Posterior cingulate gyrus (tissue), 11 donors: Measurements from ENCODE around the gene LEMD3.

Experiments
- DNase-seq, 10 donors: peaks; one replicate each; pipeline versions ENCODE4 v3.0.0 to v3.0.0-alpha.2; 2020 to 2021; ENCODE audit warnings: mixed read lengths in 3 of 10
- intact Hi-C: fragments of 100-400 bp; cut with DNase I; formaldehyde crosslinking; loops from one replicate; pipeline ENCODE4 v1.15.1; 2023

Gene LEMD3

DNA sequence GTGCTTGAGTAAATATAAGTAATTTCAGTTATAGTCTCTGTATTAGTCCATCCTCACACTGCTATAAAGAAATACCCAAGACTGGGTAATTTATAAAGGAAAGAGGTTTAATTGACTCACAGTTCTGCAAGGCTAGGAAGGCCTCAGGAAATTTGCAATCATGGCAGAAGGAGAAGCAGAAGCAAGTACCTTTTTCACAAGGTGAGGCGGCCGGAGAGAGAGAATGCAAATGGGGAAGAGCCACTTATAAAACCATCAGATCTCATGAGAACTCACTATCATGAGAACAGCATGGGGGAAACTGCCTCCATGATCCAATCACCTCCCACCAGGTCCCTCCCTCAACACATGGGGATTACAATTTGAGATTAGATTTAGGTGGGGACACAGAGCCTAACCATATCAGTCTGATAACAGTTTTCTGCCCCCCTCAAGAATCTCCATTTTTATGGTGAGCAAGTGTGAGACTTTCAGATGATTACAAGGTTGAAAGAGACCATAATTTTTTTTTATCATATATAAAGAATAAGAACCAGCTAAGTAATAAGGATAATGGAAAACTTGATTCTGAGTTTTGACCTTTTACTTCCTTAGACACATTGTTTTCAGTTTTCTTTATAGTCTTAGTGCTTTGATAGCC, 35.6 kb downstream of the LEMD3 start:
- intact Hi-C loops = no loop called here

DNA sequence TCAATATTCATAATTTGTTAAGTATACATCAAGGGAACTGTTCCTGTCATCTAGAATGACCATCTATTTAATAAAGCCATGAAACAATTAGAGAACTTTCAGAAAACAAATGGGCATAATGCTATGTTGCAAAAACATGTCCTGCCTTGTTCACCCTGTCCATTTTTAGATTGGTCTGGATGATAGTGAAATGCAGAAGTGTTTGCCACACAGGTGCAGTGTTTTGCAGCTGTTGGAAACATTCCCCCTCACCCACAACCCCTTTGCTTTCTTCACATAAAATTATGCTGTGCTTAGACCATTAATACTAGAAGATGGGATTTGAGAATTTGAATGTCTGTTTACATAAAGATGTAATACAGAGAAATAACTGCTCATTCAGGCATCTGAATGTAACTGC, 36.5 kb downstream of the LEMD3 start:
- intact Hi-C loops = no loop called here
- DNase-seq = no peak

More for the DNA sequence above, 35.6 kb downstream of the LEMD3 start:
- DNase-seq = no peak

DNA sequence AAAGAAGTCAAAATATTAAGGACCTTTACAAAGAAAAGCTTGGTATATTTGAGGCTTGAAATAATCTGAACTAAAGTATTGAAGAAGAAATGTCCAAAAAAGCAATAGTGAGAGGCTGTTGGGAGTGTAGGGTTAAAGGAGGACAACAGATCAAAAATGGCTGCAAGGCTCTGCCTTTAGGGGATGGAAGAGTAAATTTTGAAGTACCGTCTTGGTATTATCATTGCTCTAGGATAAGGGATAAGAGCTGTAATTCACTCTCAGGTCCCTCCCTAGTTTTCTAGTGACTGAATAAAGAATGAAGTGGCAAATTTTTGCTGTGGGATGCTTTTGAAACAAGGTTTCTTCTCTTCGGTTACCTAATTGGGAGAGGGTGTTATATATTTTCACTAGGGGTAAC, 38.7 kb downstream of the LEMD3 start:
- DNase-seq = no peak
- intact Hi-C loops = no loop called here

DNA sequence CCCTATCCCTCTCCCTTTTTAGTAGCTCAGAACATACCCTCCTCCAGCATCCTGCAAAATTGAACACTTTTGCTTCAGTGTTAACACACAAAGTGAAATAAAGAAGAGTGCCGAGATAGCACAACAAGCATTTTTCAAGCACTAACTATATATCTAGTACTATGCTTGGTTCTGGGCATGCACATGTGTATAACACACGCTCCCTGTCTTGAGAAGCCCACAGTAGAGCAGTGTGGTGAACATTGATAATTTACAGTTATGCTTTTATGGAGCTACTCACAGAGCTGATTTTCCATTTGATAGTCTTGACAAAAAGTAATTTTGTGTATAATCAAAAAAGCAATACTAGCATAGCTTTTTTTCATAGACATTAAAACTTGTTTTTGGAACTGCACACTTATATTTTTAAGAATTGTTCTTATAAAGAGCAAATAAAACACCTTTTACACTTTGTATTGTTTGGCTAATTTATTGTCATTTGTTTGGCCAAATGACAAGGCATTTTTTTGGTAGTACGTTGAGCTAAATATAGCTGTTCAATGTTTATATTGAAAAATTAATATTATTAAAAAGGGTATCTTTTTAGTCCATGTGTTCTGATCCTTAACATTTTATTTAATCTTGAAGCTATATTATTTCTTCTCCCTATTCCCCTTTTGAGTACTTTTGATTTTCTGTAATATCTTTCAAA, 39.7 kb downstream of the LEMD3 start:
- no peak for DNase-seq
- intact Hi-C loops = no loop called here

DNA sequence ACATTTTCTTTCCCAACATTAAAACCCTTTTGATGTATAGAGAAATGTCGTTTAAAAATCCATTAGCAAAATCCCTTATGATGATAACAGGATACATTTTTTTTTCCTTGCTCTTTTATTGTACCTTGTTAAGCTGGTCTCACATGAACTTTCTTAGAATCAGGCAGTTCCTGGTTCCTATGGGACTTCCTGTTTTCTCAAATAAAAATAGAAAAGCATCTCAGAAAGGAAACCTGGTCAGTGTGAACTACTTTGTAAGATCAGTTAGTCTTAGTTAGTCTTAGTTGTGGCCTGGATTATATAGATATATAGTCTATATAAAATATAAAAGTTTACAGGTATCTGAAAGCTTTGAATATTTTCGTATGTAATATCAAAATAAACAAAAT, 40.3 kb downstream of the LEMD3 start:
- DNase-seq = no peak
- intact Hi-C loops = no loop called here

DNA sequence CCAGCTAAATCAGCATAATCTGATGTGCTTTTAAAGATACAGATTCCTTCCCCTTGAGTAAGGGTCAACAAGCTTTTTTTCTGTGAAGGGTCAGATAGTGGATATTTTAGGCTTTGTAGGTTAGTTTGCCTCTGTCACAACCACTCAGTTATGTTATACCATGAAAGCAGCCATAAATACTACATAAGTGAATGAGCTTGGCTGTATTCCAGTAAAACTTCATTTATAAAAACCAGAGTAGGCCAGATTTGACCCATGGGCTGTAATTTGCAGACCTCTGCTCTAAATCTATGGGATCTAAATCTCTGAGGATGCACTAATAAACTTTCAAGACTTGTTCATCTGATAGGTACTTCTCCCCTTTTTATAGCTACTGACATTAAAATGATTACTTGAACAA, 47.7 kb downstream of the LEMD3 start:
- DNase-seq = no peak
- intact Hi-C loops = no loop called here

DNA sequence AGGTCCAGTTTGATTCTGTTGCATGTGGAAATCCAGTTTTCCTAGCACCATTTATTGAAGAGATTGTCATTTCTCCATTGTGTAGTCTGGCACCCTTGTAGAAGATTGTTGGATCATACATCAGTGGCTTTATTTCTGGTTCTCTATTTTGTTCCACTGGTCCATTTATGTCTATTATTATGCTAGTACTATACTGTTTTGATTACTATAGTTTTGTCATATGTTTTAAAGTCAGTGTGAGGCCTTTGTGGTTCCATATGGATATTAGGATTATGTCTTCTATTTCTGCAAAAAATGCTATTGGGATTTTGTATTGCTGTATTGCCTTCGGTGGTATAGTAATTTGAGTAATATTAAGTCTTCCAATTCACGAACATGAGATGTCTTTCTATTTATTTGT, 51.4 kb downstream of the LEMD3 start:
- intact Hi-C loops = no loop called here
- DNase-seq = no peak

DNA sequence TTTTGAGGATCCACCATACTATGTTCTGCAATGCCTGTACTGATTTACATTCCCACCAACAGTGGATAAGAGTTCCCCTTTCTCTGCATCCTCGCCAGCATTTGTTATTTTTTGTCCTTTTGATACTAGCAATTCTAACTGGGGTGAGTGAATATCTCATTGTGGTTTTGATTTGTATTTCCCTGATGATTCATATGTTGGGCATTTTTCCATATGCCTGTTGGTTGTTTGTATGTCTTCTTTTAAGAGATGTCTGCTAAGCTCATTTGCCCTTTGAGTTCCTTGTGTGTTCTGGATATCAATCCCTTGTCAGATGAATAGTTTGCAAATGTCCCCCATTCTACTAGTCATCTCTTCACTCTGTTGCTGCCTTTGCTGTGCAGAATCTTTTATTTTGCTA, 60.1 kb downstream of the LEMD3 start:
- no peak for DNase-seq
- intact Hi-C loops = no loop called here

DNA sequence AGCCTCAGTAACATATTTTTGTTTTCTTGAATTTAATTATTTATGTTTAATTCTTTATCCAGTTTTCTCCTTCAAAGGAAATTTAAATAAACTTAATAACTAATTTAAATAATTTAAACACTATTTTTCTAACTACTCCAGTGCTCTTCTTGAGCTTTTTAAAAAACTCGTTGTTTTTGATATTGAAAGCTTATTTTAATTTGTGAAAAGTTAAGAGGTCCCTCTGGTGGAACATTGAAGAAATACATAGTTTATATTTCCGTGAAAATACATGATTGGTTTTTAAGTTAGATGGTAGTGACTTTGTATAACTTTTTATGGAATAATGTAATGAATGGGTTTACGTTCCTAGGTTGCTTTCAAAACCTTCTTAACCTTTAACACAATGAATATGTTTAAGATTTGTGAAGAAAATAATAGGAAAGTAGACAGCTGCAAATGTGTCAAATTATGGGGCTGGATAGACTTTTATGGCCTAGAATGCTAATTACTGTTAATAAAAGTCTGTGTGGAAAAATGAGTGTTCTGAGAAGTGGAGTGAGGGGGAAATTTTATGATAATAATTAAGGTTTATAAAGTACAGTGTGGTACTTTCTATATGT, 63.2 kb downstream of the LEMD3 start:
- no peak for DNase-seq
- intact Hi-C loops = loop anchor here (5.0 kb wide), 1 partner anchor 340 kb away; no protein-coding TSS in a partner anchor

DNA sequence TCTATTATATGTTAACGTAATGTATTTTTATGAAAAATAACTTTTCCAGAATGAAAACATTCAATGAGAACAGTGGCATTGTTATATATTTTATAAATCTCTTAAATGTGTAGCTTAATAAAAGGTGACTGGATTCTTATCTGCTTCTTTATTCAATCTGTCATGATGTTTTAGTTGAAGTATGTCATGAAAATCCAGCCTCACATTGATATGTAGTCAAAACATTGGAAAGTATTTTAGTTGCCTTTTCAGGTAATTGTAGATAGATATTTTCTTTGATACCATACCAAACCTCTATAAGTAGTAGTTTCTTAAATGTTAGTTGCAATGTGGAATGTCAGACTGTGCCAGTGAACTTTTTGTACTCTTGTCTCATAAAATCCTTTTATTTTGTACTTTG, 67.8 kb downstream of the LEMD3 start:
- no peak for DNase-seq
- intact Hi-C loops = no loop called here

DNA sequence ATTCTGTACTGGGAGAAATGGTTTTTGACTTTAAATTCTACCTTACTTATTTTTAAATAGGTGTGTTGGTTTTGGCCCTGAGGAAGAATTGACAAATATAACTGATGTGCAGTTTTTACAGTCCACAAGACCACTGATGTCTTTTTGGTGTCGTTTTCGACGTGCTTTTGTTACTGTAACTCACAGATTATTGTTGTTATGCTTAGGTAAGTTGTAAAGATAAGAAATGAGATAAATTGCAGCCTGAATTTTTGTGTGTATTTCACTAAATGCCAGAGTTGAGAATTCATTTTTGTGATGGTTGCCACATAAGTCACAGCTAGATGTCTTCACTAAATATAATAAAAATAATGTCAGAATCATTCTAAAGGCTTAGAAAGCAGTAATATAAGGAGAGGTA, 69.2 kb downstream of the LEMD3 start:
- intact Hi-C loops = no loop called here
- no peak for DNase-seq

DNA sequence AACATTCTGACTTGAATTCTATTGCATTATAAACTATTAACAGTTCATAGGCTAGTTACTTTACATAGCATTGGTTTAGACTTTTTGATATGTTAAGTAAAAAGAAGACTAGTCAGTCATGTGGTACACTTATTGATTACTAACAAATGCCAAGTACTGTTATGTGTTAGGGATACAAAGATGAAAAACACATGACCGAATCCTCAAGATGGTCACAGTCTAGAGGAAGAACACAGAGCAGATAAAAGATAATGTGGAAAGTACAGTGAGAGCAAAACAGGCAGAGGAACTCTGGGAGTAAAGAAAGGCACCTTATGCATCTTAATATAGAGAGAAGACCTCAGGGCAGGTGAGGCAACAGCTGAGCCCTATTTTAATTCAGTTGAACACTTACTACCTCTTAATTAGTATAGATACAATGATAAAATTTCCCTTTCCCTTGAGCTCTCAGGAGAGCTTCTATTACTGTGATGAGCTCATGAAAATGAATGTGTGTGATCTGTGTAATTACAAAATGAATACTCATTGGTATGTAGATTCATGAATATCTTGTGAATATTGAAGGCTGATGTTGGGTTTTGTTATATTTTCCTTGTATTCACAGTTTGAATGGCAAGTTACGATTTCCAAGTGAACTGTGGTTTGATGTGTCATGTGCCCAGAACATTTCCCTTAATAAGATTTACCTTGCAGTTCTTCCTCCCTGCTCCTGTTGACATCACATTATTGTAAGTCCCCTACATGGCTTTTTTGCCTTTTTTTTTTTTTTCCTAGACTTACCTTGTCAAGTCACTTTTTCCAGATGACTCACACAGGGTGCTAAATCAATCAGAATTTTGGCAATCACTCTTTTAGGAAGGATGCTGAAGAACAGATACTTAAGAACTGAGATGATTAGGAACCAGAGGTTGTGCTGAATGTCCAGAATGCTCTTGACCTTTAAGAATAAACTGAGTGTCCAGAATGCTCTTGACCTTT, 79.6 kb downstream of the LEMD3 start:
- DNase-seq = no peak
- intact Hi-C loops = no loop called here

DNA sequence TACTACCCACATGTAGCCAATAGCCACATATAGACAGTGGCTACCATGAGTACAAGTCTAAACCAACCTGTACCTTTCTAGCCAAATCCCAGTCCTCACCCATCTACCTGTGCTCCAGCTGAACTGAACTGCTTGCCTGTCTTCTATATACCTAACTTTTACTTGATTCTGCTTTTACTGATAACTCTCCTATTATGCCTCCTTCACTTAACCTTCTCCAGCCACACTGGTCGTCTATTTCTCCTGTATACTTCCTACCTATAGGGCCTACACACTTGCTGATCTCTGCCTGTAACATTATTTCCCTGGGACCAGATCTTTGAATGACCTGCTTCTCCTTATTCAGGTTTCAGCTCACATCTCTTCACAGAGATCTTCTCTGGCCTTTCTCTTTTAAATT, 83.1 kb downstream of the LEMD3 start:
- intact Hi-C loops = no loop called here
- DNase-seq = no peak

DNA sequence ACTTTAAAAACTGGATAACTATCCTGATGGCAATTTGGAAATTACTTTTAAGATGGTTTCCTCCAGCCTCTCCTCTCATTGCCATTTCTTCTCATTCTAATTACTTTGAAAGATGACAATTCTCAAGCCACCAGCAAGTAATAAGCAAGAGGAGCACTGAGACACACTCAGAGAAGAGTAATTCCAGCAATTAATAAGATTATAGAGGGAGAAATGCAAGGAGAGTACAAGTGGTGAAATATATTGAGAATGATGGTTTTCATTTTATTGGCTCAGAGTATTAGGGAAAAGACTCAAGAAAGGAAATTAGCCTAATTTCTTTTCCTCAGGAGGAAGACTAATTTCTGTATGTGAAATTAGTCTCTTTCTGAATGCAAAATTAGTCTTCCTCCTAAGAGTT, 88.6 kb downstream of the LEMD3 start:
- intact Hi-C loops = no loop called here
- no peak for DNase-seq

DNA sequence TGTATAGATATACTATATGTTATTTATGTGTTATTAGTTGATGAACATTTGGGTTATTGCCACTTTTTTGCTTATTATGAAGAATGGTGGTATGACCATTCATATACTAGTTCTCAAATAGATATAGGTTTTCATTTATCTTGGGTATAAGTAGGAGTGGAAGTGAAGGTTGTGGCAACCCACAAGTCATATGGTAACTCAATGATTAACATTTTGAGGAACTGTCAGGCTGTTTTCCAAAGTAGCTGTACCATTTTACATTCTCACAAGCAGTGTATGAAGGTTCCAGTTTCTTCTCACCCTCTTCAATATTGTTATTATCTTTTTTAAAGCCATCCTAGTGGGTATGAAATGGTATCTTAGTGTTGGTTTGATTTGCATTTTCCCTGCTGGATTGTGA, 90.1 kb downstream of the LEMD3 start:
- intact Hi-C loops = no loop called here
- DNase-seq = no peak

DNA sequence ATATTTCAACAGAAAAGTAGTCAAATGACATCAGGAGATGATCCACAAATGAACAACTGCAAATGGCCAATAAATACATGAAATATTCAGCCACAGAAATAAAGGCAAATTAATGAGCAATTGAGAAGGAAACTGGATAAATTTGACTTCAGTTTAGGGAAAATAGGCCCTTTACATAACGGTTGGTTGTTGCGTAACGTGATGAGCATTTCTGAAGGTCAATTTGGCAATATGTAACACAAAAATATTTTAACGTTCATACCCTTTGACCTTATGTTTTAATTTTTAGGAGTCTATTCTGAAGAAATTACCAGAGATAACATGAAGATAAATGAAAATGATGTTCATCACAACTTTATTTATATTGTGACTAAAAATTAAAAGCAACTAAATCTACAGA, 94.4 kb downstream of the LEMD3 start:
- no peak for DNase-seq
- intact Hi-C loops = no loop called here

DNA sequence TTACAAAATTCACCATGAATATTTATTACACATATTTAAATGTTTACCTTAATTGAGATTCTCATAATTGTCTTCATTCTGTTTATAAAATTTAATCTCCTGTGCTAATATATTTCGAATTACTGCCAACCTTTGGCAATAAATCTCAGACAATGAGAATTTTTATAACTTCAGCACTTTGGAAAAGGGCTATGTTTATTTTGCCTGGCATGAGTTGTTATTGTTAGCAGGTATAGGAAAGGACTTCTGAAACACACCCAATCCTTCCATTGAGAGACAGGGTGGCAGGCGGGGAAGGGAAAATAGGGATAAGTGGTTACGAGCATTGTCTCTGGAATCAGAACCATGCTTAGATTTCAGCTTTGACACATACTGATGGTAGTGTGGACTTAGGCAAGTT, 97.0 kb downstream of the LEMD3 start:
- intact Hi-C loops = no loop called here
- DNase-seq = no peak

DNA sequence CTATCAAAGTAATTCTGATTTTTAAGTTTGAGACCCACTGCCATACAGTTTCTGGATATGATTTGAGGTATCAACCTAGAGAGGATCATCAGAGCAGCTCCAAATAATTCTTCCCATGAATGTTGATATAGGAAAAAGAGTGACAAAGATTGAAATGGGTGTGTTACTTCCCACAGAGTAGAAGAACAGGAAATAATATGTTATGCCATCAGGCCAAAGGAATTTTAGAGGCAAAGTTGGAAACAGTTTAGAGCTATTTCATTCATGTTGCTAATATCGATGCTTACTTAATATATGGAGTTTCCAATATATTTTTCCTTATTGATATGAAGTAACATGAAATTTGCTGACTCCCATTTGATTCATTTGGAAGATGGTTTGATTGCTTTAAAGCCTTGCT, 100.2 kb downstream of the LEMD3 start:
- intact Hi-C loops = no loop called here
- no peak for DNase-seq

DNA sequence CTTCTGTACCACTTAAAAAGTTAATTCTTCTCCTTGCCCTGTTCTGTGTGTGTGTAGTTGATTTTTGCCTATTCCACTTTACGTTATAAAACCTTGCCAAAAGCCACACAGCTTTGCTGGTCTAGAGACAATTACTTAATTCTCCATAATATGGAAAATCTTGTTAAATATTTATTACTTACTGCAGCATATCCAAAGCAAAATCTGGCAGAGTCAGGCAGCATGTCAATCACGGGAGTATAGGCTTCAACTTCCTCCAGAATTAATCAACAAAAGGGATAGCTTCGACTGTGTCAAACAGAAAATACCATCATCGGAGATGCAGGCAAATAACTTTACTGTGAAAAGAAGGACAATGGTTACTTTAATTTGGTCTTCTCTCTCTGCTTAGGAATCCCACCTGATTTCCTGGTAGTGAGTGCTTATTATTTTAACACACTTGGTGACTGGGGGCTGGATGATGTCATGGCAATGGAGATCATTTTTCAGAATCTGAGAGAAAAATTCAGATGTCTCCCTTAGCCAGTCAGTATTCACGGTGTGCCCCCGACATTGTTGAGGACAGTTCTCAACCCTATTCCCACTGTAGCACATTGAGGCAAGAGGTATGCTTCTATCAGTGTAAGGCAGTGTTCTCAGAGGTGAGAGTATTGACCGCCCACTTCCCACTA, 105.4 kb downstream of the LEMD3 start:
- DNase-seq = no peak
- intact Hi-C loops = no loop called here

DNA sequence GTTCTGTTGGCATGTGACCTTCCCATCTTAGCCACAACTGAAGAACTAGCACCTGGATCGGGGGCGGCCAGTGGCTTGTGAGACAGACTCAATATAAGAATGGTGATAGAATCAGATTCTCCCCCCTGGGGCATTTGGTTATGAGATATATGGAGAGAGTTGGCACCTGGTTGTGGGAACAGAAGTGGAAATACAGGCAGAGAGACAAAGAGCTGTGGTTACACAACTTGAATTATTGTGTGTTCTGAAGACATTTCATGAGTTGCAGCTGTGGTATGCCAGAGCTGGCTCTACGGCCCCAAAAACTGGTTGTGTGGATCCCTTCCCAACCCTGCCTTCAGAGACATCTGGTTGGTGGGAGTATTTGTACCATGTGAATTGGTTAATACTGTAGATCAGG, 106.2 kb downstream of the LEMD3 start:
- no peak for DNase-seq
- intact Hi-C loops = no loop called here
